Renal cortical epithelial cell (primary cell): ENCODE results near the gene DNAJC18. TPM values are rescaled to one million over a fixed set of nuclear protein-coding genes. Genes with fewer than 3 reads are reported as not detected.
A peak's percentile ranks its signal among the peaks of the same experiment; 100 is the strongest.
"Not testable (repeated sequence)": the region's sequence is repeated elsewhere in the genome, so short reads cannot be mapped to it uniquely, and the experiment has no call there.

Experiments used
- DNase-seq: peaks from one replicate; pipeline ENCODE4 v3.0.0-alpha.2; 2011; ENCODE audit warnings: low read depth
- total RNA-seq: library from RNA; depleted of rRNA; stranded (reverse); fragments of >200 nt; gene quantifications from 2 replicates; pipeline ENCODE4 v1.2.3, GENCODE V29; 2014

Gene DNAJC18
- total RNA-seq, 1 donor from 2014 or later = 6.3 TPM

DNA sequence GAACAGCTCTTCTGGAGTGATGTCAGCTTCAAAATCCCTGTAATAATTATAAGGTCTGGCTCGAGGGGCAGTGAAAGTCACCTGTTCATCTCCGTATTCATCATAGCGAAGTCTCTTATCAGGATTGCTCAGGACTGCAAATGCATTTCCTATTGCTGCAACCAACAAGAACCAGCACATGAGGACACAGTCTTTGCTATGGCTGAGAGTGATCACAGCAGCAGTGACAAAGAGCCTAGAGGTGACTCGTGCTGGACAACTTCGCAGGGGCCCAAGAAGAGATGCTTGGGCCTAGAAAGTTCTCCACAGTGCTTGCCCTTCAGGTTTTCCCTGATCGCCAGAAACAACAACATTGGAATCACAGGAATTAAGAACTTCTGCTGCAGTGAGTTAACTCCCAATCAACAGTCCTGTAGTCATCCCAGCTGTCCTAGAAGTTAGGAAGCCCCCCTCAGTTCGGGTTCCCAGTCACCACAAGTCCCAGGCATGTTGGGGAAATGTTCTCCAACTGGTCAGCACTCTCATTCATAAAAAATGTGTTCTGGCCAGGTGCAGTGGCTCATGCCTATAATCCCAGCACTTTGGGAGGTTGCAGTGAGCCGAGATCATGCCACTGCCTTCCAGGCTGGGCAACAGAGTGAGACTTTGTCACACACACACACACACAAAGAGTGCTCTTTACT is 13.0 kb downstream of the DNAJC18 start:
- no peak for DNase-seq

DNA sequence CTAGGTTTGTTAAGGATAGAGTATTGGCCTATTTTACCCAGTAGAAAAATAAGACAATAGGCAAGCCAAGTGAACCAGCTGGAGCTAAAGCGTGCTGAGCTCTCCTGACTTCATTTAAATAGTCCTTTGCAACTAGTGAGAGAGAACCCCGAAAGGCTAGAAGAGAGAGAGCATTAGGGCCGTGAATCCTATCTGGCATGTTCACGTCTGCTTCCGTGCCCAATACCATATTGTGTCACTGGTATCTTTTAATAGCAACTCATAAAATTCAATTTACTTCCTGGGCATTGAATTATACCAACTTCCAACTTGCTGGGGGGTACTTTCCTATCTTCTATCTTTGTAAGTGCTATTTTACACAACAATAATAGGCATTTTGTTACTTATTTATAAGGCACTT is 13.8 kb downstream of the DNAJC18 start:
- no peak for DNase-seq

DNA sequence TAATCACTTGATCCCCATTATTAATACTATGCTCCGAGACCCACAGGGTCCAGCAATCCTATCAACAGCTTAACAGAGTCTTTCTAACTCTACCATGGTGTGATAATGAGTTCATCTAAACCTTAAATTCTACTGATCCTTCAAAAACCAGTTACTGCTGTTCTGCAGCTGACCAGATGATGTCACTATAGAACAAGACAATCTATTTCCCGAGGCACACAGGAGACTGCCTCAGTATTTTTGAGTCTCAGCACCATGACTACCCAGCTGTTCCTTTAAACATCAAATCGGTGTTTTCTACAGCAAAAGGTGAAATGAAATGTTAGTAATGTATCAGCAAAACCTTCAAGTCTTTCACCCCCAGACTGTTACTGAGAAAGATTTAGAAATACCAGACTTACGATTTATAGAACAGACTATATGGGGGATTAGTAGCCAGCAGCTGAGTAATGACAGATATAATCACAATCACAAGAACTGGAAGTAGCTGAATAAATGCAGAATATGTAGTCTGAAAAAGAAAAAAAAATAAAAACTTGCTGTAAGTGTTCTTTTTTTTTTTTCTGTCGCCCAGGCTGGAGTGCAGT is 16.9 kb downstream of the DNAJC18 start:
- DNase-seq = peak; percentile 75

DNA sequence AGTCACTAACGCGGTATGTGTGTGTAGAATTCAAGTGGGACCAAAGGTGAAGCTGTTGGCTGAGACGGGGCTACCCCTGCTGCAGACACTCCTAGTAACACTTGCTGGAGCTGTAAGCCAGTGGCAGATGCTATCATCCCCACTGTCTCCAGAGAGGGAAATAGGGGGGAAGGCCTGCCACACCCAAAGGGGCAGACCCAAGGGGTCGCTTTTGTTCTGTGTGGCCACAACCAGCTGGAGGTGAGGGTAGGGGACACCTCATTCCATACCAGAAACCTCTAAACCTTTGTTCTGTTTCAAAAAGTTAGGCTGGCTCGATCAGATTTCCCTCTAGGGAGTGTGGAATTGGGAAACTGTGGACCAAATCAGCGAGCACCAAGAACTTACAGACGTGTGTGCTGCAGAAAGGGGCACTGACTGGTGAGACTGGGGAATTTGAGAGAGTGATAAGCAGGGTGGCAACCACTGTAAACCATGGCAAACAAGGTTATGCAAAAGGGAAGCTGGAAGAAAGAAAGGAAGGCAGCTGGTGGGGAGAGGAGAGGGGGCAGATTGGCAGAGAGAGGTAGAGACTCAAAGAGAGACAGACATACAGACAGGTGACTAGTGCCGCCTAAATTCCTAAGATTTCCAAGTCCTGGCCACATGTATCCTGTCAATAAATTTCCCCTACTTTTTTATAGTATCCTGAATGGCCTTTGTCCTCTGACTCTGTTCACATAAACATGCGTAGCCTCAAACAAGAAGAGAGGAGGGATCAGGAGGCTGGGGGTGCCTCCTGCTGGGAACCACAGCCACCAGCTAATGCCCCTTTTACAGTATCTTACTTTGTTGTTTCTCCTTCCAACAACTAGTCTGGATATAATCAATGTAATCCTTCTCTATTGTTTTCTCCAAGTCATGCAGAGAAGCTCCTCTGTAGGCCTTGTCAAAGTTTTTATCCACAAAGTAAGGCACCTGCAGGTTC is 19.8 kb downstream of the DNAJC18 start:
- no peak for DNase-seq

DNA sequence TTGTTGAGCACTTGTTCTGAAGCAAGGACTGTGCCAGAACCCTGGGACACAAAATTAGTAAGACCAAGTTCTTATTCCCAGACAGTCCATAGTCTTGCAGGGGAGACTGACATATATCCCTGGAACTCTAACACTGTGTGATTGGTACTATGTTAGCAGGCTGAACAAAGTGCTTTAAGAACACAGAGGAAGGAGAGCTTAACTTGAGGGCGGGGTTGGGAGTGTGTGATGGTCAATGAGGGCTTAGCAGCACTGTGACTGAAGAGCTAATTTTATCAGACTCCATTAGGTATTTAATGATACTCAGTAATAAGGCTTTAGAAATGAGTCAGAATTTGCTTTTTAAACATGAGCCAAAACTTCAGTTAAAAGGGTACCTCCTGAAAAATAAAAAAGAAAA is 20.5 kb downstream of the DNAJC18 start:
- no peak for DNase-seq

DNA sequence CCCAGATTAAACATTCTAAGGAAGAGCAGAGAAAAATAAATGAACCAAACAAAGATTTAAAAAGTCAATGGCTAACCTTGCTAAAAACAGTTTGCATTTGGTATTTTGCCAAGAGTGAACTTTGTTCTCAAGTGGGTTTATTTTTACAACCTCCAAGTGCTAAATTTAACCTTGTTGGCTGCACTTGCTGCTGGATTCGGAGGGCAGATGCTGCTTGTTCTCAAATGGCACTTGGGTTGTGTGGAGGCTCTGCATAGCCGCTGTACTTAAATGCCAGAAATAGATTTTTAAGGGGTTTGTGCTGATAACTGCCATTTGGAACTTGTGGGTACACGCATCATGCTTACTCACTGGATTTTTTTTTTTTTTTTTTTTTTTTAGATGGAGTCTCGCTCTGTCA is 22.1 kb downstream of the DNAJC18 start:
- DNase-seq = peak; percentile 56

DNA sequence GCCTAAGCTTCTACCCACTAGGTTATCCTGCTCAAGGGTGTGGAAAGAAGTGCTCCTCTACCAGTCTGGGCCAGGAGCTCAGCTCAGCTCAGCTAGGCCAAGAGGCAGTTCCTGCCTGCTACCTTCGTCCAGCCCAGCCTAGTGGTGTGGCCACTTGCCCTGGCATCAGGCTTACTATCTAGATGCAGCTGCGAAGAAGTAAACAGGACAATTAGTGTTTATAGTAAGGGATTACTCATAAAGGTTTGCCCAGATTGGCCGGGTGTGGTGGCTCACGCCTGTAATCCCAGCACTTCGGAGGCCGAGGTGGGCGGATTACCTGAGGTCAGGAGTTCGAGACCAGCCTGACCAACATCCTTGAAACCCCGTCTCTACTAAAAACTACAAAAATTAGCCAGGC is 22.7 kb downstream of the DNAJC18 start:
- no peak for DNase-seq

DNA sequence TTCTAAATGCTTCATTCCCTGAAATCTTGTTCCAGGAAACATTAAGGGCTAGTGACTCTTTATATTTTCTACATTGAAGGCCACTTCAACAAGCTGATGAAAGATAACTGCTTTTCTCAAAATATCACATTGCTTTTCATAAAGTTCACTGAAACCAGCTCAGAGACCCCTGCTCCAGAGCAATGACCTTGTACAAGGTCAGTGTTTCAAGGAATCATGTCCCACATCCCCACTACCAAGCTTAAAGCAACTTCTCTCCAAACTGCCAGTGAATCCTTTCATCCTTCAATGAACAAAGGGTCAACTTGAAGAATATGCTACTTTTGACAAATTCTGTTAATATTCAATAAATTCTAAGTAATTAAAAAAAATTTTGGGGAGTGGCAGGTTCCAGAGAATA is 23.5 kb downstream of the DNAJC18 start:
- no peak for DNase-seq

DNA sequence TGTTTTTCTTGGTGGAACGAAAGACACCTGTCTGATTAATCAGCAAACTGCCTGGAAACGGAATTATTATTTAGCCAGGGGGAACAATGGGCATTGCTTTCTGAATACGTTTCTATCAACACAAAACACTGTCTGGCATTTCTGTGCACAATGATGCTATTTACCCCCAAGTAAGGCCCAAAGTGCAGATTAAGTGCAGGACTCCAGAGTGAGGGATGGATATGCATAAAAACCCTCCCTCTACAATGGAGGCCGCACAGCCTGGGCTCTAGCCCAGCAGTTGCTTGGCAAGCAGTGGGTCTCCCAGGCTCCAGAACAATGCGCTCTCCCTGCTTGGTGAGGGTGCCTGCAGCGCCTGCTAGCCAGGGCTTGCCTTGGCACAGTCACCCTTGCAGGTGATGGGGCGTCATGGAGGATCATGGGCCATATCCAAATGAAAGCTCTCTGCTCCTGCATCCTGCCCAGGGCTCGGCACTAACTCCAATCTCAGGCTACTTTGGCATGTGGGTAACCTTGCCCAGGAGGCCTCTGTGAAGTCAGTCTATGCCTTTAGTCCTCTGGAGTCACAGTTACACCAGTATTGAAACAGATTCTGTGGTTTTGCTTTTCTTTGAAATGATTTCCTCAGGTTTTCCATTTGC is 24.0 kb downstream of the DNAJC18 start:
- peak; percentile 39 for DNase-seq

DNA sequence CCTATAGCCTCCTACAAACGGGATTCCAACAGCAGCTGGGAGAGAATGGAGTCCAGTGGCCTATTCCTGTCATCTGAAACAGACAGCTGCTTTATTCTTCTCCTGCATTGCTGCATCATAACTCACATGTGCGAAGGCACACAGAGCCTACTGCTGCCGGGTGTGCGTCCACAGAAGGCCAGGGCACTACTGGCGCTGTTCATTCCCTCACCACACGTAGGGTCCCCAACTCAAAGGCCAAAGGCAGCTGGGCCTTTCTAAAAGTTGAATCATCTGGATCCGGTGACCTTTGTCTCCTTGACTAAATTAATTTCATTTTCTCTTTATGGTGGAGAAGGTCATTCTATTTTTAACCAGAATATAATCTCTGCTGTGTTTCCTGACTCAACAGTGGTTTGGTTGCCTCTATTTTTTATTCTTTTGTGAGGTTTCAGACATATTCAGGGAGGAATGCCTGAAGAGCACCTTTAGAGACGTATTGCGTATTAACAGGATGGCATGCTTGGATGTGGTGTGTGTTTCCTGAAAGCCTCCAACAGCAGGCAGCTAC is 24.7 kb downstream of the DNAJC18 start:
- no peak for DNase-seq

DNA sequence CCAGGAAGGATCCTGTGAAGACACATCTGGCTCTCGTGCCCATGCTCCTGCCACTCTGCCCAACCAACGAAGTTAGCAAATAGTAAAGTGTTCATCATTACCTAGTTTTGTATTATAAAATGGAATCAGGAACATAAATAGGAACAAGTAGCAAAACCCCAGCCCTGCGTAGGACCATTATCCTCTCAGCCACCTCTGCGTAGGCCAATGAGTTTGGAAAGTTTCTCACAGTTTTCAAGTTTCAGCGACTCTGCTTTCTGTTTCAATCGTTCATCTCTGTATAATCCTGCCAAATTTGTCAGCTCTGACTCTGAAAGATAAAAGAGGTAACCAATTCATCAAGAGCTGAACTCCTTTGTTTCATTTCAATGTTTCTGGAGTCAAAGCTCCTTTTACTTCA is 25.4 kb downstream of the DNAJC18 start:
- no peak for DNase-seq

DNA sequence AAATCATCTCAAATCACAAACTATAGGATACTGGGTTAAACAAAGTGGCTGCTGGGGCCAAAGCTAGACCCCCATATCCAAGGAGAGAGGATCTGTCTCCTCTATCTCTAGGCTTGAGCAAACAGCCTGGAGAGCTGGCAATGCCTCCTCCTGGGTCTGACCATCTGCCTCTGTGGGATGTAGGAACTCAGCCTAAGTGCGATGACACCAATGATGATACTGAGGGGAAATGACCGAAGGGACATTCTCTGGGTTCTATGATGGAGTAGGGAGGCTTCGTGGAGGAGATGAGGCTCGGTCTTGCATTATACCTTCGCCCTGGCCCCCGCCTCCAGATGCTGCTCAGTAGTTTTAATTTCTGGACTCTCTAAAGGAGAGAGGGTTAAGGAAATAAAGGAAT is 26.2 kb downstream of the DNAJC18 start:
- DNase-seq = no peak

DNA sequence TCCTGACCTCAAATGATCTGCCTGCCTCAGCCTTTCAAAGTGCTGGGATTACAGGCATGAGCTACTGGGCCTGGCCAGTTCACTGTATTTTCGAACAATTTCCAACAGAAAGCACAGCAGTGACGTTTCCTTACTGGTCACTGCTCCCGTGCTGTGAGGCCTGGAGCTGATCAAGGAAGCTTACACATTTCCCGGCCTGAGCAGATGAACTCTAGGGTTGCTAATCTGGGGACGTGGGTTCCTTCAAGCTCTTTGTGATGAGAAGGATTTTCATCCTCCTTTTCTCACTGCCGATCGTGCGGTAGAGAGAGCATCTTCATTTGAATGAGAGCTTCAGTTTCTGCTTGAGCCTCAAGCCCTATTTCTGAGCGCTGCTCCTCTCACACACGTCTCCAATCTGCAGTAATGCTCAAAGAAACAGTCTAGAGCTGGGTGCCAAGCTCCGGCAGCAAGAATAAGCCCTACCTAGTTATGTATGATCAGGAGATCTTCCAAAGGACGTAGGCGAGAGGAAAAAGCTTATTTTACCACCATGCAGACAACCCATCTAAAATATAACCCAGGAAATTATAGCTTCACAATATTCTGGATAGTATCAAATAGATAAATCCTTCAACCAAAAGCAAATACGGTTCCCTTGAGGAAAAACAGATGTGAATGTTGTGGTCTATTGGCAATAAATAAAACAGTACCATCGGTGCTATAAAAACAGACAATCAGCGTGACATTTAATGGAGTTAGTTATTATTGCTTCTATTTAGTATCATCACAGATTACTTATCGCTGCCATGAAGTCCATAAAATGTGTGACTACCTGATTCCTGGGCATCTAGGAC is 28.1 kb downstream of the DNAJC18 start:
- no peak for DNase-seq

DNA sequence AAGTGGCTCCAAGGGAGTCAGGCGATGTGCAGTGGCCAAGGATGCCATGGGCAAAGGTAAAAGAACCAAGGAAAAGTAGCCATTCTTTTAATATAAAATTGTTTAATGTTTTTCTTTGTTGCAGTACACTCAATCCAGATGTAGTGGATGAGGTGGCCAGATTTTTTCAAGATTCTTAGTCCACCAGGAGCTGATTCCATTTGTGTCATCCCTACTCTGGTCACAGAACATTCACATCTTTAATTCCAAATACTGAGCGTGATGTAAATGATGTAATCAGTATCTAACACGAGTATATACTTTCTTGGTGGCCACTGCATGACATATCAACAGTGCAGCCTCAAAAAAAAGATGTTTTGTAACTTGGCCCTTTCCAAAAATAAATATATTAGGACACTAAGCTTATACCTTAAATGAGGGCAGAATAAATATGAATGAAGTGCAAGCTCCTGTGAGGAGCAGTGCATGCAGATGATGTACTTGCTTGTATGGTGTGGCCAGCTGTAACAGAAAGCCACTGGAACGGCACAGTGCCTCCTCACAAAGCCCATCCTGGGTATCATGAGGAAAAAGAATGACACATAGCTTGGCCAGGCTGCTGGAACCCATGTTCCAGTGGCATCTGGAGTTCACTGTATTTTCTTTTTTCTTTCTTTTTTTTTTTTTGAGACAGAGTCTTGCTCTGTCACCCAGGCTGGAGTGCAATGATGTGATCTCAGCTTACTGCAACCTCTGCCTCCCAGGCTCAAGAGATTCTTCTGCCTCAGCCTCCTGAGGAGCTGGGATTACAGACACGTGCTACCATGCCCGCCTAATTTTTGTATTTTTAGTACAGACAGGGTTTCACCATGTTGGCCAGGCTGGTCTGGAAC is 29.0 kb downstream of the DNAJC18 start:
- DNase-seq = no peak

DNA sequence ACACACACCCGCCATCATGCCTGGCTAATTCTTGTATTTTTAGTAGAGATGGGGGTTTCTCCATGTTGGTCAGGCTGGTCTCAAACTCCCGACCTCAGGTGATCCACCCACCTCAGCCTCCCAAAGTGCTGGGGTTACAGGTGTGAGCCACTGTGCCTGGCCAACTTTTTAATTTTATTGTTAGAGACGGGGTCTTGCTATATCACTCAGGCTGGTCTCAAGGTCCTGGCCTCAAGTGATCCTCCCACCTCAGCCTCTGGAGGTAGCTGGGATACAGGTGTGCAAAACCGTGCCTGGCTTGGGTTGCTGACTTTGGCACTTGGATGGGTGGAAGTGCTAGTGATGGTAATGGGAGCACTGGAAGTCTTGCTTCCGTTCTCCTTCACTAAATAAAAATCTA is 30.2 kb downstream of the DNAJC18 start:
- DNase-seq = not testable (repeated sequence)

DNA sequence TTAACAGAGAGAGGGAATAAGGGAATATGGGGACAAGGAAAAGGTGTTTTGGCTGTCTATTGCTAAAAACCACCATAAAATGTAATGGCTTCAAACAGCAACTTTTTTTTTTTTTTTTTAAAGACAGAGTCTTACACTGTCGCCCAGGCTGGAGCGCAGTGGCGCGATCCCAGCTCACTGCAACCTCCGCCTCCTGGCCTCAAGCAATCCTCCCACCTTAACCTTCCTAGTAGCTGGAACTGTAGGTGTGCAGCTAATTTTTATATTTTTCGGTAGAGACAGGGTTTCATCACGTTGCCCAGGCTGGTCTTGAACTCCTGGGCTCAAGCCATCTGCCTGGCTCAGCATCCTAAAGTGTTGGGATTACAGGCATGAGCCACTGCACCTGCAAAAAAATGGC is 31.1 kb downstream of the DNAJC18 start:
- DNase-seq = no peak

DNA sequence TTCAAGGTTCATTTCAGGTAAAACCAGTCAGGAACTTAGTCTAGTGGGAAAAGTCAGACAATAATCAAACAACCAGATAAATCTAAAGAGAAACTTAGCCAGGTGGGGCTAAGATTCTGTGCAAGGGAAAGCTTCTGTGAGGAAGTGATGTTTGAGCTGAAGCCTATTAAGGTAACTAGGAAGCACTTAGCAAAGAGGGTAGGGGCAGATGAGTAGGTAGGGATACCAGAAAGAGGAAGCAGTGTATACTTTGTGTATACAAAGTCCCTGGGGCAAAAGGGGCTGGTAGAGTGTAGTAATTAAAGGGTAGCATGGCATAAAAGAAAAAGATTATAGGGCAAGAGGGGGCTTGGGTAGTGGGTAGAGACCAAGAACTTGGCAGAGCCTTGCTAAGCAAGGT is 31.8 kb downstream of the DNAJC18 start:
- DNase-seq = no peak

DNA sequence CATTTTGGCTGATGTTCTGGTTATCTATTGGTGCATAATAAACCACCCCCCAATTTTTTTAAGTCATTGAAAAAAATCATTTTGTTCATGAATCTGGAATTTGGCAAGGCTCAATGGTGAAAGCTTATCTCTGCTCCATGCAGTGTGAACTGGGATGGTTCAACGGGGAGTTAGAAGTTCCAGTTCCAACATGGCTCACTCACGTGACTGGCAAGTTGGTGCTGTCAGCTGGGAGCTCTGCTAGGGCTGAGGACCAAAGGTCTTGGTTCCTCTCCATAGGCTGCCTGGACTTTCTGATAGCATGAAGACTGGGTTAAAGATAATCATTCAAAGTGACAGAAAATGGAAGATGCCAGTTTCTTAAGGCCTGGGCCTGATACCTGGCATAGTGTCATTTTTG is 32.4 kb downstream of the DNAJC18 start:
- DNase-seq = no peak

DNA sequence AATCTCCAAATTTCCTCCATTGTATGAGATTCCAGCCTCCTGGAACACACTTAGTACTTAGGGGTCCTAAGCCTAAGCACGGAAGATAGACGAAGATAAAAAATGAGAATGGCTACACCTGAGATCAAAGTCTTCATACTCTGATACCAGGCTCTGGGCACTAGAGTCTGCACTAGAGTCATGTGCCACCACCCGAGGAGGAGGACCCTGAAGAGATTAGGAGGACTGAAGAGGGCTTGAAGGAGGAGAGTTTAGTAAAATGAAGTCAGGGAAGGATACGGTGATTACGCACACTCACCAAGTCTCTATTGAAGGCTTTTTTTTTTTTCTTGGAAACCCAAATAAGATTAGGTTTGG is 34.9 kb downstream of the DNAJC18 start:
- DNase-seq = no peak
